IPS DF 4.7 (cell line): ENCODE data around the gene SMAD1.
"Not testable (repeated sequence)": the region's sequence is repeated elsewhere in the genome, so short reads cannot be mapped to it uniquely, and the experiment has no call there.

ENCODE experiments used
- DNase-seq: peaks from one replicate; pipeline ENCODE4 v3.0.0-alpha.2; 2013; ENCODE audit warnings: low spot score; ENCODE audit errors: extremely low read depth

The SMAD1 gene

DNA sequence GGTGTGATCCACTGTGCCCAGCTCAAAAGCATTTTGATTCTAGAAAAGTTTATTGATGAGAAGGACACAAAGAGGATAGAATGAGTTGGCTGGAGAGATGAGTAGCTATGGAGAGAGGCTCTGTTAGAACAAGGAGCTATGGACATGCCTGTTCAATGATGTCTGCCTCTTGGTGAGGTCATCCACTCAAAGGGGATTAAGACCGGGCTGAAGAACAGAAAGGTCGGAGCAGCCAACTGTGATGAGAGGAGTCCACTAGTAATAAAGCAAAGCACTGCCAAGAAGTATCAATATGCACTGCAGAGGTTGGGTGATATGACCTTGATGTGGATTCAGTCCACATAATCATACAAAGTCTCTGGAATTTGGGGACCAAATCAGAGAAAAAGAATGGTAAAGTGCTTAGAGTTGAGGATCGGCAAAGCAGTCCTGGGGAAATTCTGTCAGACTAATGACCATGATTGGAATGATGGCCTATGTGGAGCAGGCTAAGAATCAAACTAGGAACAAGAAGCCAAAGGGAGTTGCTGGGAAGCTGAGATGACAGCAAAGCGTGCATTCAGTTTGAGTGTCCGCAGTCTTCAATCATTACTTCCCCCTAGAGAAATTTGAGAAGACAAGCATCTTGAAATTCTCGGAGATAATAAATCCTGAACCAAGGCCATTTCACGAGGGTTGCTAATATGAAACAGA is 81.8 kb downstream of the SMAD1 start:
- no peak for DNase-seq

DNA sequence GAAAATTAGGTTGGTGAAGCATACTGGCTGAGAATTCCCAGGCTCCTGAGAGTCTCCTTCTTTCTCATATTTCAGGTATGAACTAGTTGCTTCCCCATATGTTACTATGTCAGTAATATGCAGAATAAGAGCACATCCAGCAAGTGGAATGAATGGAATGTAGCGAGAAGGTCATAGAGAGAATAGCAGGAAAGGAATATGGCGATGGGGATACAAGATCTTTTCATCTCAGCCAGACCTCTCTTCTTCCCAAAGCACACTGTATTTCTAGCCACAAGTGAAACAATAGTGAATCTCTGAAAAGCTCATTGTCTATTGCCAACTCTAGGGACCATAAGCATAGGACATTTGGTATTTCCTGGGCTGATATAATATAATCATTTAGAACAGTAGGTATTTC is 82.9 kb downstream of the SMAD1 start:
- no peak for DNase-seq

DNA sequence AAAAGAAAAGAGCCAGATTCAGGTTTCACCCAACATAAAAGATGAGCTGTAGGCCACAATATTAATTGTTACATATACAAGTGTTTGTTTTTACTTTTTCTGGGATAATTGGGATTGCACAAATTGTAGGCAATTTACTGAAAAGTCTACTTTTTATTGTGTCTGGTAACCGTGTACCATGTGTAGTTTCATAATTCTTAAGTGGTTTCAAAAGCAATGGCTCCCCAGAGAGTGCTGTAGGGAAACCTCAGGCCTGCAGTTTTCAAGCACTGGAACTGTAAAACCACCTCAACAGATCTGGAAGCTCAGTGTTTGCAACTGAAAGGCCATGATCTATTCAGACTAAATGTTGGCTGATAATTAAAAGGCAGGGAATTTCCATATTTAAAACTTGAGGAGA is 83.7 kb downstream of the SMAD1 start:
- no peak for DNase-seq

DNA sequence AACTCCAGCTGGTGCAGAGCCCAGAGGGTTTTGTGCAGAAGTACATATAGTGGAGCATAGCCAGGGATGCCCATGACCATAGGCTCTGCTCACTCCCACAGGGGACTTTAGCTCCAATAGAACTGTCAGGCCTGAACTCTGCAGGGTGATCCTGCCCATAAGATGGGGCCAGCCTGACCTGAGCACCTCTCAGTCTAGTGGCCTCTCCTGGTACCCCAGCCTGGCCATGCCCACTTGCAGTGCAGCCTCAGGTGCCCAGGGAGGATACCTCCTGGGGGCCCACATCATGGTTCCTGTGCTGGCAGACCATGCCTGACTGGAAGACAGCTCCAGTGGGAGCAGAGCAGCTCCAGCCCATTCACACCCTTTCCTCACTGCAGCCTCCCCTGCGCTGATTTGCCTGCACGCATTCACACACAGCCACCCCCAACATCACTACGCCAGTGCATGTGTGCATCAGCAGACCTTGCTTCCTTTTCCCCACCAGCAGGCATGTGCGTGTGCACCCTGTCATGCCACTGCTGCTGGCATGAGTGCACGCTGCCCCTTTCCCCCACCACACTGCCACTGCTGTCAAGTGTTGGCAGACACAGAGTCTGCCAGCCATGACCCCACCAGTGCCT is 84.5 kb downstream of the SMAD1 start:
- DNase-seq, result no peak

DNA sequence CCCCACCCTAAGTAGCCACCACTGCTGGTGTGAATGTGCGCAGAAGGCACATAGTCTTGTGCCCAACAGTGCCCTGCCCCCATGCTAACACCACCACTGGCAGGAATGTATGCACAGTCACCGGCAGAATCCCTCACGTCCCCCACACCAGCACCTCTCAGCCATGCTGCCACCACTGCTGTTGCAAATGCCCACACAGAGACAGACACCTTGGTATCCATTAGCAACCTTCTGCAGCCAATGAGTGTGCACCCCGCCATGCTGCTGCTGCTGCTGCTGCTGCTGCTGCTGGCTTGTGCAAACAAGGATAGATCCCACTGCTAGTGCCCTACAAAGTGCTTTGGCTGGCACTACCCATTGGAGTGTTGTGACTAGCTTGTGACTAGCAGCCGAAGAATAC is 85.1 kb downstream of the SMAD1 start:
- no peak for DNase-seq

DNA sequence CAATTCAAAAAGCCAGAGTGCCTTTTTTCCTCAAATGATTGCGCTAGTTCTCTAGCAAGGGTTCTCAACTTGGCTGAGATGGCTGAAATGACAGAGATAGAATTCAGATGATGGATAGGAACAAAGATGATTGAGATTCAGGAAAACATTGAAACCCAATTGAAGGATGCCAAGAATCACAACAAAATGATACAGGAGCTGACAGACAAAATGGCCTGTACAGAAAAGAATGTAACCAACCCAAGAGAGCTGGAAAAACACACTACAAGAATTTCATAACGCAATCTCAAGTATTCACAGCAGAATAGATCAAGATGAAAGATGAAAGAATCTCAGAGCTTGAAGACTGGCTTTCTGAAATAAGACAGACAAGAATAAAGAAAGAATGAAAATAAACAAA is 85.9 kb downstream of the SMAD1 start:
- no peak for DNase-seq

DNA sequence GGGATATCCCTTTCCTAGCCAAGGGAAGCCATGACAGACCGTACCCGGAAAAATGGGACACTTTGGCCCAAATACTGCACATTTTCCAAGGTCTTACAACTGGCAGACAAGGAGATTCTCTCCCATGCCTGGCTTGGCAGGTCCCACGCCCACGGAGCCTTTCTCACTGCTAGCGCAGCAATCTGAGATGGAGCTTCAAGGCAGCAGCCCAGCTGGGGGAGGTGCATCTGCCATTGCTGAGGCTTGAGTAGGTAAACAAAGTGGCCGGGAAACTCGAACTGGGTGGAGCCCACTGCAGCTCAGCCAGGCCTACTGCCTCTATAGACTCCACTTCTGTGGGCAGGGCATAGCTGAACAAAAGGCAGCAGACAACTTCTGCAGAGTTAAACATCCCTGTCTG is 92.9 kb downstream of the SMAD1 start:
- DNase-seq, result not testable (repeated sequence)

DNA sequence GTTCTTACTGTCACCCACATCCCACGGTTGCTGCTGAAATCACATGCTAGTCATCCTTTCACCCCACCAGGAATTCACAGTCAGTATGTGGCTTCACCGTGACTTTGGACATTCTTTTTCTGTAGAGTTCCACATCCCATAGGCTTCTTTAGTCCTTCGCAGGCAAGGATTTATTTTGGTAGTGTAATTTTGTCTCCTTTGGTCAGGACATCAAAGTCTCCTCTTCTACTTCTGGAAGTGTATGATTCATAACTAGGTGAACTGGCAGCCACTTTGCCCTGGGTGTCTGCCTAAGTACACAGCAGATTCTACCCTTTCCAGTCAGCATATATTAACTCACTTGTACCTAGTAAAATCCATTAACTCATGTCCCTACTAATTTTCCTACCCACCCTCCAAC is 99.3 kb downstream of the SMAD1 start:
- no peak for DNase-seq

DNA sequence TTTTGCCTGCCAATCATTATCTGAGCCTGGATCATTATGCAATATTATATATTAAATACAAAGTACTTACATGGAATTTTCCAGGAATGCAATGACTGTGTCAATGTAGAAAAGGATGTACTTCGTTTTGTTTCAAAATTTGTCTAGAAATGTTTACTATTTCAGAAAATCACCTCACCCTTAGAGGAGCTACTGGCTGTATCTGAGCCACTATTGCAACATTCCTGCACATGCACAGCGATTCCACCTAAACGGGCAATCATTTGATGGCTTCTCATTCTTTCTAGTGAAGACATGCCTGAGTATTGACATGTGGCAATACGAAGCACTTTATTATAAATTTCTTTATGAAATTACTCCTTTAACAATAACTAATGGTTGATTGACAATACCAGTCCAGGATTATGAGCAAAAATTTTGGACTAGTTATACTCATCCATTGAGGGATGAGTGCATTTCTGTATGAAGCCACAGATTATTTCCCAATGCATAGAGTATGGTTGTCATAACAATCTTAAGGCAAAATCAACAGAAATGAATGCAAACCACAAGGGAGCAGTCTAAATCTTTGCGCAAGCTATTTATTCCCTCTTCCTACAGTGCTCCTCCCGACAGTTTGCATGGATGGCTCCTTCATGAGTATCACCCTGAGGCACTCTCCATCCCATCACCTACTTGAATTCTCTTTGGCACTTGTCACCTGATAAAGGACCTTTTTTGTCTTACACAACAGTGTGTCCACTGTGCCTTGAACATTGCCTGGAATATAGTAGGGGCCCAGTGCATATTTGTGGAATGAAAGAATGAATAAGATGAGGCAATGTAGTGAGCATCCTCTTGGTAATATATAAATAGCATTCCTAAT is 101.8 kb downstream of the SMAD1 start:
- no peak for DNase-seq

DNA sequence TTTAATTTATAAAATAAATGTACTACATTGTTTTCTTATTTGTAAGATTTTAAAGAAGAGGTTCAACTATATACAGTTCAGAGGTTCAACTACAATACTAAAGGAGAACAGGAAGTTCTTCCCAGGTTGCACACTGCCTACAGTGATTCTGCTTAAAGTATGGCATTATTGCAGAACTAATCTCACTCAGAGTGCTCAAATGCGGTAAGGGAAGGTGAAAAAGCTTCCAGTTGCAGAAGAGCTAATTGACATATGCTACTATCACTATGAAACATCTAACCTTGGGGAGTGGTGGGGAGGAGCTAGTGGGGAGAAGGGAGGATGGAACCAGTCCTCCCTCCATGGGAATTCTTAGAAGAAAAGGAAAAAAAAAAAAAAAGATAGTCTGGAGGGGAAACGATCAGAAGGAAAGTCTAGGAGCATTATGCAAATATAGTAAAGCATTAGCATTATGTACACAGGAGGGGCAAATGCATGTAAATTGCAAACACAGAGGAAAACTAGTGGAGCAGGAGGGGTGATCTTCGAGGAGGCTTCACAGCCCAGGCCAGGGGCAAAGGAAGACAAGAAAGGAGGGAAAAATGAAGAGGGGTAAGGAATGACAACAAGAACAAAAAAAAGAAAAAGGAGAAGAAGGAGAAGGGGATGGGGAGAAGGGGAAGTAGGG is 105.6 kb downstream of the SMAD1 start:
- no peak for DNase-seq

DNA sequence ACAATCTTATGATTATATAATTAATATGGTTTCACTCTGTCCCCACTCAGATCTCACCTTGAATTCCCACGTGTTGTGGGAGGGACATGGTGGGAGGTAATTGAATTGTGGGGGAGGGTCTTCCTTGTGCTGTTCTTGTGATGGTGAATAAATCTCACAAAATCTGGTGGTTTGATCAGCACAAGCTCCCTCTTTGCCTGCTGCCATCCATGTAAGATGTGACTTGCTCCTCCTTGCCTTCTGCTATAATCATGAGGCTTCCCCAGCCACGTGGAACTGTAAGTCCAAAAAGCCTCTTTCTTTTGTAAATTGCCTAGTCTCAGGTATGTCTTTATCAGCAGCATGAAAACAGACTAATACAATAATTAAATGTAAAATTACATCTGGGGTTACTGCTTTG is 107.7 kb downstream of the SMAD1 start:
- not testable (repeated sequence) for DNase-seq

DNA sequence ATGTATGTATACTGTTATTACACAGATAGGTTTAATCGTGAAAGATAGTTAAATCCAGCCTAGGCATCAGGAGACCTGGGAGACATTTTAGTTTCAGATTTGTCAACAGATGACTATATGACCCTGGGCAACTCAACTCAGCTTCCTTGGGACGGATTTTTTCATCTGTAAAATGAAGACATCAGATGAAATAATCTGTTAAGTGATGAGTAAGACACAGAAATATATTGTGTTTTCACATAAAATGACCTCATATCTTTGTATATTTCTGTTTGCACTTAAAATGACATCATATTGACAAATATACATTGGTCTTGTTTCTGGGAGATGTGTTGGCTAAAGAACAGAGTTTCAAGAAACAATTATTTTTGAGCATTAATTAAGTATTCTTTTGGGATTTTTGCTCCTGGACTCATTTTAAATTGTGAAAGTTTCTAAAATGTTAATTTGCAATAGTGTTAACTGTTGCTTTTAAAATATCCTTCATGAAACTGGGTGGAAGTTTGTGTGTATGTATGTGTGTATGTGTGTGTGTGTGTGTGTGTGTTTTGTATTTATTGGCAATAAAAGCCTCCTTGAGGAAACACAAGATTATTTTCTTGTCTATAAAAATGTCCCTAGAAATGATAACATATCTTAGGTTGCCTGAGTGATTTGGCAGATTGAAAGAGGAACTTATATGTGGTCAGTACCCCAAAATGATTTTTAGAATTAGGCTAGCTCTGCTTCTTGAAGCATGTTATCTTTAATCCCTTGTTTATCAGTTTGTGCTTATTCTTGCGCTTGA is 108.5 kb downstream of the SMAD1 start:
- no peak for DNase-seq

DNA sequence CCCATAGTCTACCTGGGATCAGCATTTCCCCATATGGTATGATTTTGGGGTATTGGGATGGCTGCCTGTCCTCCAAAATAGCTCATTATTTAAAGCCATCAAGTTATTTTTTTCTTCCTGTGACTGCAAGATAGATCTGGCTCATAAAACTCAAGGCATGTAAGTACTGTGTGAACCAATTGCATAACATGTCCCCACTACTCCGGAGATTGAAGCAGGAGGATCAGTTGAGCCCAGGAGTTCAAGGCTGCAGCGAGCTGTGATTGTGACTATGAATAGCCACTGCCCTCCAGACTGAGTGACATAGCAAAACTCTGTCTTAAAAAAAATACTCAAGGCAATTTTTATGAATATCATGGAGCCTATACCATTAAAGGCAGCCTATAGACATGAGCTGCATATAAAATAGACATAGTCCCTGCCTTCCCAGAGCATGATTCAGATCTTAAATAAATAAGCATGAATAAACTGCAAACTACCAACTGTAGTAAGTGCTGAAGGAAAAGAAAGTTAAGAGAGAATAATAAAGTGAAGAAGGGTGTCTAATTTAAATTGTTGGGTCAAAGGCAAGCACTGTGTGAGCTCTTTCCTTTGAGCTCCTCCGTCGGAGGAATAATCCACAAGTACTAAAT is 120.6 kb downstream of the SMAD1 start:
- DNase-seq, result no peak

DNA sequence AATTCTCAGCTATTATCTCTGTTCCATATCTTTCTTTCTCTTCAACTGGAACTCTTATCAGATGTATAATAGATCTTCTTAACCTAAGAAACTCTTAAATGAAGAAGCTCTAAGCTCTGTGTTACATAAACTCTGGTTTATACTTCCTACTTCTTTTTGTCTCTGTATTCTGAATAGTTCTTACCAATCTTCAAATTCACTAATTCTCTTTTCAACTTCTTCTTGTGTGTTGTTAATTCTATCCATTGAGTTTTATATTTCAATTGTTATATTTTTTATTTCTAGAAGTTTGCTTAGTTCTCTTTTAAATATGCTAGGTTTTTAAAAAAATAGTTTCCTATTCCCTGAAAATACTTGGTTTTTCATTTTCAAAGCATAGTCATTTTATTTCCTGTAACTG is 124.3 kb downstream of the SMAD1 start:
- no peak for DNase-seq
